CD4-positive, alpha-beta T cell (primary cell): ENCODE data around the gene PRDM16. TPM values are rescaled to one million over a fixed set of nuclear protein-coding genes. Genes with fewer than 3 reads are reported as not detected.

ENCODE experiments used
- ATAC-seq: fragments of 200-7000 bp; cut with Tn5 transposase; one replicate; pipeline ENCODE4 v1.10.0; 2022; ENCODE audit warnings: mild to moderate bottlenecking; ENCODE audit not compliant: poor library complexity
- CTCF ChIA-PET: fragments of 350-600 bp; sonication (Branson Sonifier 250); formaldehyde crosslinking; loops from one replicate; lab custom pipeline; 2021; ENCODE audit warnings: antibody characterized with exemption, inconsistent platforms; lab: Charles Lee
- POLR2A ChIA-PET: fragments of 350-600 bp; sonication (Branson Sonifier 250); formaldehyde crosslinking; loops from one replicate; lab custom pipeline; 2021; ENCODE audit warnings: antibody characterized with exemption, inconsistent platforms; lab: Charles Lee
- DNase-seq, 14 experiments: peaks; one replicate each; pipeline ENCODE4 v3.0.0-alpha.2; 2013 to 2020; ENCODE audit warnings: mixed read lengths in 2 of 14
- H3K27ac ChIP-seq, 2 donors: one replicate each; pipeline versions ENCODE4 v1.5.1 to v1.7.0; 2013; ENCODE audit warnings: low read length in 2 of 2, low read depth in 1 of 2, mild to moderate bottlenecking in 1 of 2
- H3K27me3 ChIP-seq, 2 experiments: 1 replicate in 1 of 2; 2 replicates in 1 of 2; pipeline versions ENCODE4 v1.6.1 to v1.7.0; 2013; ENCODE audit warnings: low read length in 2 of 2, control low read depth in 1 of 2, mild to moderate bottlenecking in 1 of 2, moderate library complexity in 1 of 2; ENCODE audit not compliant: insufficient read depth in 2 of 2, control insufficient read depth in 1 of 2
- H3K36me3 ChIP-seq: one replicate; pipeline ENCODE4 v1.6.1; 2013; ENCODE audit warnings: low read length, control low read depth; ENCODE audit not compliant: insufficient read depth
- H3K4me1 ChIP-seq: one replicate; pipeline ENCODE4 v1.6.1; 2013; ENCODE audit warnings: low read length, control low read depth; ENCODE audit not compliant: insufficient read depth
- H3K4me3 ChIP-seq: one replicate; pipeline ENCODE4 v1.5.1; 2013; ENCODE audit warnings: mild to moderate bottlenecking, low read length, moderate library complexity
- H3K9me3 ChIP-seq, 2 experiments: 1 replicate in 1 of 2; 2 replicates in 1 of 2; pipeline versions ENCODE4 v1.6.1 to v1.7.0; 2013; ENCODE audit warnings: low read length in 2 of 2, mild to moderate bottlenecking in 2 of 2, control low read depth in 1 of 2, moderate library complexity in 1 of 2; ENCODE audit not compliant: control insufficient read depth in 1 of 2, insufficient read depth in 1 of 2
- H3K27ac Mint-ChIP-seq: one replicate; pipeline ENCODE4 v1.8.0; 2020; ENCODE audit warnings: mixed read lengths
- H3K27me3 Mint-ChIP-seq: one replicate; pipeline ENCODE4 v1.8.0; 2021; ENCODE audit warnings: mixed read lengths
- H3K36me3 Mint-ChIP-seq: one replicate; pipeline ENCODE4 v1.8.0; 2021; ENCODE audit warnings: low read depth, mixed read lengths
- H3K4me1 Mint-ChIP-seq: one replicate; pipeline ENCODE4 v1.8.0; 2021; ENCODE audit warnings: low read depth, mixed read lengths
- H3K4me3 Mint-ChIP-seq: one replicate; pipeline ENCODE4 v1.8.0; 2020; ENCODE audit warnings: mild to moderate bottlenecking, mixed read lengths
- H3K9me3 Mint-ChIP-seq: one replicate; pipeline ENCODE4 v1.8.0; 2020; ENCODE audit warnings: mixed read lengths
- intact Hi-C, 2 experiments: fragments of 100-400 bp; cut with DNase I in 1 of 2; cut with micrococcal nuclease in 1 of 2; formaldehyde crosslinking; loops; one replicate each; pipeline versions ENCODE4 v1.15.1 to v1.9.0; 2023 to 2025; cut with DNase I, micrococcal nuclease
- total RNA-seq, 174 experiments: library from RNA in 2 of 174; stranded (reverse) in 2 of 174; gene quantifications; one replicate each; pipeline ENCODE4 v1.2.3 and lab custom pipeline; 2021 to 2026
- TF ChIP-seq, protein P1 (sequence below): fragments of 200-600 bp; IDR thresholded peaks from one replicate; pipeline ENCODE4 v1.8.0; 2022; ENCODE audit warnings: antibody characterized with exemption, mild to moderate bottlenecking

The PRDM16 gene
- total RNA-seq, 2 experiments from 2014 or later: not detected

GRCh38 chr1:3168678-3169077, 99.7 kb downstream of the PRDM16 start:
- Mint-ChIP-seq H3K4me1 (no peaks in the 10 kb centered on the region), H3K27me3 (peaks cover 24% of the 10 kb centered on the region), H3K4me3 (no peak overlapping the region), H3K27ac (no peak overlapping the region), H3K9me3 (no peaks in the 10 kb centered on the region), H3K36me3 (no peaks in the 10 kb centered on the region)
- POLR2A ChIA-PET: no interaction called here
- CTCF ChIA-PET: no interaction called here
- no peaks in the 10 kb centered on the region for H3K4me1 ChIP-seq
- no peaks in the 10 kb centered on the region for H3K36me3 ChIP-seq
- H3K27ac ChIP-seq: no peak overlapping the region
- H3K9me3 ChIP-seq: peaks cover 0 to 4% of the 10 kb centered on the region in 2 experiments
- H3K27me3 ChIP-seq: peaks cover 15 to 23% of the 10 kb centered on the region in 2 experiments
- H3K4me3 ChIP-seq: no peak overlapping the region
- TF ChIP-seq, protein P1, sequence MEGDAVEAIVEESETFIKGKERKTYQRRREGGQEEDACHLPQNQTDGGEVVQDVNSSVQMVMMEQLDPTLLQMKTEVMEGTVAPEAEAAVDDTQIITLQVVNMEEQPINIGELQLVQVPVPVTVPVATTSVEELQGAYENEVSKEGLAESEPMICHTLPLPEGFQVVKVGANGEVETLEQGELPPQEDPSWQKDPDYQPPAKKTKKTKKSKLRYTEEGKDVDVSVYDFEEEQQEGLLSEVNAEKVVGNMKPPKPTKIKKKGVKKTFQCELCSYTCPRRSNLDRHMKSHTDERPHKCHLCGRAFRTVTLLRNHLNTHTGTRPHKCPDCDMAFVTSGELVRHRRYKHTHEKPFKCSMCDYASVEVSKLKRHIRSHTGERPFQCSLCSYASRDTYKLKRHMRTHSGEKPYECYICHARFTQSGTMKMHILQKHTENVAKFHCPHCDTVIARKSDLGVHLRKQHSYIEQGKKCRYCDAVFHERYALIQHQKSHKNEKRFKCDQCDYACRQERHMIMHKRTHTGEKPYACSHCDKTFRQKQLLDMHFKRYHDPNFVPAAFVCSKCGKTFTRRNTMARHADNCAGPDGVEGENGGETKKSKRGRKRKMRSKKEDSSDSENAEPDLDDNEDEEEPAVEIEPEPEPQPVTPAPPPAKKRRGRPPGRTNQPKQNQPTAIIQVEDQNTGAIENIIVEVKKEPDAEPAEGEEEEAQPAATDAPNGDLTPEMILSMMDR: no peak
- intact Hi-C loops: no loop called here
- DNase-seq: no peak
- ATAC-seq: no peak

DNA sequence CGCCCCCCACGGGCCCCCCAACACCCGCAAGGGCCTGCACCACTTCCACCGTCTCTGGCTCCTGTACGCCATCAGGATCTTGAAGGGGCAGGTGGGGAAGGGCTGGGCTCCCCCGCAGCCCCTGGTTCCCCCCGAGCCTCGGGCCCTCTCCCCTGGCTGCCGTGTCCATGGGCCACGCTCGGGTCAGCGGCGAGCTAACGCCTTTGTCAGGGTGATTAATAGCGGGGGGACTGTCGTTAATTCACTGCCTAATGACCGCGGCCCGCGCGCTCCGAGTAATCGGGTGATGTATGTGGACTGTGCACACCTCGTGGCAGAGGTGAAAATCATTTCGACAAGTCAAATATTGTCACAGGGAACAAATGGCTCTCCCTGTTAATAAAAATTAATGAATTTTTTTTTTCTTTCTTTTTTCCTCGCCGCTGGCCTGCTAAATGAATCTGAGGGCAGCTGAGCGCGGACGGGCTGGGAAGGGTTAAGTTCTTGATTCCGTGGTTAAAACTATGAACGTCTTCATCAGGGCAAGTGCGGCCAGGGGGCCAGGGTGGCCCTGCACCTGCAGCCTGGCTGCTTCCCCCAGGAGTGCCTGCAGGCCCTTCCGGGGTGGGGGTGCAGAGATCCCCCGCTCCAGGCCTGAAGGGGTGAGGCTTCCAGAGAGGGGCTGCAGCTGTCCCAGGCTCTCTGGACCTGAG, 100.8 kb downstream of the PRDM16 start:
- DNase-seq (no peak), ATAC-seq (no peak)
- H3K36me3 Mint-ChIP-seq: no peaks in the 10 kb centered on the region
- H3K27ac Mint-ChIP-seq: no peak overlapping the region
- ChIA-PET CTCF (no interaction called here), POLR2A (no interaction called here)
- Histone ChIP-seq H3K4me3 (no peak overlapping the region), H3K27ac (no peak overlapping the region), H3K9me3 (peaks cover 0 to 4% of the 10 kb centered on the region in 2 experiments), H3K36me3 (no peaks in the 10 kb centered on the region), H3K4me1 (no peaks in the 10 kb centered on the region), H3K27me3 (peaks cover 20 to 30% of the 10 kb centered on the region in 2 experiments)
- TF ChIP-seq, protein P1: no peak
- no peak overlapping the region for H3K4me3 Mint-ChIP-seq
- intact Hi-C loops: no loop called here
- no peaks in the 10 kb centered on the region for H3K9me3 Mint-ChIP-seq
- H3K27me3 Mint-ChIP-seq: peaks cover 35% of the 10 kb centered on the region
- H3K4me1 Mint-ChIP-seq: no peaks in the 10 kb centered on the region

GRCh38 chr1:3170561-3171453, 101.8 kb downstream of the PRDM16 start:
- Histone ChIP-seq H3K4me3 (no peak overlapping the region), H3K36me3 (no peaks in the 10 kb centered on the region), H3K9me3 (peaks cover 0 to 4% of the 10 kb centered on the region in 2 experiments), H3K27ac (no peak overlapping the region), H3K4me1 (no peaks in the 10 kb centered on the region), H3K27me3 (peaks cover 24 to 37% of the 10 kb centered on the region in 2 experiments)
- ChIA-PET CTCF (no interaction called here), POLR2A (no interaction called here)
- Mint-ChIP-seq H3K27ac (no peak overlapping the region), H3K4me1 (no peaks in the 10 kb centered on the region), H3K36me3 (no peaks in the 10 kb centered on the region), H3K9me3 (no peaks in the 10 kb centered on the region), H3K4me3 (no peak overlapping the region), H3K27me3 (peaks cover 36% of the 10 kb centered on the region)
- ATAC-seq (no peak), DNase-seq (no peak)
- intact Hi-C loops: no loop called here
- TF ChIP-seq, protein P1: no peak
